DOHH2 (cell line): ENCODE data around the gene RINL.

ENCODE experiments used
- H3F3A ChIP-seq: fragments of 200-600 bp; sonication (generic), shearing (Covaris generic); 2 replicates; pipeline ENCODE4 v1.6.0; 2016; ENCODE audit warnings: antibody characterized with exemption, mild to moderate bottlenecking; ENCODE audit not compliant: control insufficient read depth, insufficient read depth
- H3K27ac ChIP-seq: fragments of 200-600 bp; sonication (generic); 2 replicates; pipeline ENCODE4 v1.5.1; 2014; ENCODE audit warnings: low read depth, mild to moderate bottlenecking, low read length, moderate library complexity
- H3K27me3 ChIP-seq: fragments of 200-600 bp; sonication (generic); 2 replicates; pipeline ENCODE4 v1.6.1; 2014; ENCODE audit warnings: mild to moderate bottlenecking, low read length, mixed read lengths; ENCODE audit not compliant: control insufficient read depth
- H3K36me3 ChIP-seq: fragments of 200-600 bp; sonication (generic); 2 replicates; pipeline ENCODE4 v1.6.1; 2014; ENCODE audit warnings: mild to moderate bottlenecking, low read length, moderate library complexity, mixed read lengths; ENCODE audit not compliant: control insufficient read depth
- H3K4me1 ChIP-seq: fragments of 200-600 bp; sonication (generic); 2 replicates; pipeline ENCODE4 v1.6.1; 2014; ENCODE audit warnings: mild to moderate bottlenecking, low read length, mixed read lengths; ENCODE audit not compliant: control insufficient read depth
- H3K4me2 ChIP-seq: fragments of 200-600 bp; sonication (generic); 2 replicates; pipeline ENCODE4 v1.6.0; 2014; ENCODE audit warnings: mild to moderate bottlenecking, low read length, moderate library complexity
- H3K4me3 ChIP-seq: fragments of 200-600 bp; sonication (generic); 2 replicates; pipeline ENCODE4 v1.5.1; 2014; ENCODE audit warnings: mild to moderate bottlenecking, low read length, mixed read lengths
- H3K79me2 ChIP-seq: fragments of 200-600 bp; sonication (generic); 2 replicates; pipeline ENCODE4 v1.6.1; 2014; ENCODE audit warnings: mild to moderate bottlenecking, low read length, mixed read lengths; ENCODE audit not compliant: control insufficient read depth
- H3K9me2 ChIP-seq: fragments of 200-600 bp; sonication (generic); replicated peaks from 2 replicates; pipeline ENCODE4 v1.6.1; 2014; ENCODE audit warnings: mild to moderate bottlenecking, low read length, mixed read lengths; ENCODE audit not compliant: control insufficient read depth
- H3K9me3 ChIP-seq: fragments of 200-600 bp; sonication (generic); 2 replicates; pipeline ENCODE4 v1.6.1; 2014; ENCODE audit warnings: antibody characterized with exemption, low read length, mixed read lengths; ENCODE audit not compliant: control insufficient read depth, insufficient read depth
- H4K20me1 ChIP-seq: fragments of 200-600 bp; sonication (generic); 2 replicates; pipeline ENCODE4 v1.6.0; 2014; ENCODE audit warnings: low read depth, mild to moderate bottlenecking, antibody characterized with exemption, low read length, moderate library complexity; ENCODE audit not compliant: control insufficient read depth, insufficient read depth
- EZH2phosphoT487 ChIP-seq: fragments of 200-600 bp; sonication (generic); IDR thresholded peaks from 2 replicates; pipeline ENCODE4 v1.6.1; 2017; ENCODE audit warnings: borderline replicate concordance, mild to moderate bottlenecking, antibody characterized with exemption, low read length, moderate library complexity, mixed read lengths
- TF ChIP-seq, protein P1 (sequence below): fragments of 200-600 bp; sonication (generic); IDR thresholded peaks from one replicate; pipeline ENCODE4 v1.5.1; 2014; ENCODE audit warnings: antibody characterized with exemption, mild to moderate bottlenecking, low read depth, low read length; ENCODE audit not compliant: poor library complexity, severe bottlenecking

Gene RINL, protein sequence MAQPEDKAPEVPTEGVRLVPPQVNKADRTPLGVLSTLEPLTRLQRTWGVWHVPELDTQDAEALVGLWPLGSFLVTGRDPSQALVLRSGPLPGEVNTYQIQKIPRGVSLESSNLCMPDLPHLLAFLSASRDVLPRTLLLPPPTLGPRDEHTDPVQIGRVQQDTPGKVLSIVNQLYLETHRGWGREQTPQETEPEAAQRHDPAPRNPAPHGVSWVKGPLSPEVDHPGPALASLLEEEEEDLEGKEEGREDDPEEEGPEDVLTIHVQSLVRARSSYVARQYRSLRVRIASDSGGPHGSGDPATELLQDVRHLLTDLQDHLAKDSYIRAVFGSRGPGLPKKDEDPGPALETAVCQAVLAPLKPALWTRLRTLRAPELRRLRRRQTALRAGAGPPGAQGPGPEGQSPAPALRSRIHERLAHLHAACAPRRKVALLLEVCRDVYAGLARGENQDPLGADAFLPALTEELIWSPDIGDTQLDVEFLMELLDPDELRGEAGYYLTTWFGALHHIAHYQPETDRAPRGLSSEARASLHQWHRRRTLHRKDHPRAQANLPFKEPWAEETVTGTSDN

DNA sequence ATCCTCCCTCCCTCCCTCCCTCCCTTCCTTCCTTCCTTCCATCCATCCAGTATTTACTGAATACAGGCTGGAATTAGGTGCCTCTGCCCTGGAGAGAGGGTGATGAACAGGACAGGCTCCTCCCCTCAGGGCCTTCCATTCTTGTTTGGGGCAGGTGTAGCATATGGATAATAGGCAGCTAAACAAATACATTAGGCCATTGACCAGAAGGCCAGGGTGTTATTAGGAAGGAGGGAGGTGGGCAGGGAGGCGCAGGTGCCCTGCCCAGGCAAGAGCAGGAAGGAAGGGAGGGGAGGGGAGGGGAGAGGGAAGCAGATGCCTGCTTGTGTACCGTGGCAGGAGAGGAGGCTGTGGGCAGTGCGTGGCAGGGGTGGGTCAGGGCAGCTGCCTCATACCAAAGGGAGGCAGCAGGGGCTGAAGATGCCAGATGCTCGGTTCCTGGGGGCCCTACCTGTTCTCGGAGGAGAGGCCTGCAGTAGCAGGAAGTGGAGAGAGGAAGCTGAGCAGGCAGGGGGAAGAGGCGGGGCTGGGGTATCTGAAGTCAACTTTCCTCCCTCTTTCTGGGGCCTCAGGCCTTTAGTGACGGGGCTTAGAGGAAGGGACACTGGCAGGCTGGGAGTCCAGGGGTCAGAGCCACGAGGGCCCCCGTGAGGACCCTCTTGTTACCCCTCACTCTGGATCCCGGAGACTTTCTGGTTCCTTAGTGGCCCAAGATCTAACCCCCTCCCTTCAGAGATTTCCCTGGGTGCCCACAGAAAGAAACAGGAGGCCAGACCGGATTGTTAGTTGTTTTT lies at the start of gene RINL:
TSS of gene RINL (minus strand) at position 495 of the 794 bp plus-strand sequence. CDS start 1,533 bp downstream, outside the sequence.
- TF ChIP-seq, protein P1, sequence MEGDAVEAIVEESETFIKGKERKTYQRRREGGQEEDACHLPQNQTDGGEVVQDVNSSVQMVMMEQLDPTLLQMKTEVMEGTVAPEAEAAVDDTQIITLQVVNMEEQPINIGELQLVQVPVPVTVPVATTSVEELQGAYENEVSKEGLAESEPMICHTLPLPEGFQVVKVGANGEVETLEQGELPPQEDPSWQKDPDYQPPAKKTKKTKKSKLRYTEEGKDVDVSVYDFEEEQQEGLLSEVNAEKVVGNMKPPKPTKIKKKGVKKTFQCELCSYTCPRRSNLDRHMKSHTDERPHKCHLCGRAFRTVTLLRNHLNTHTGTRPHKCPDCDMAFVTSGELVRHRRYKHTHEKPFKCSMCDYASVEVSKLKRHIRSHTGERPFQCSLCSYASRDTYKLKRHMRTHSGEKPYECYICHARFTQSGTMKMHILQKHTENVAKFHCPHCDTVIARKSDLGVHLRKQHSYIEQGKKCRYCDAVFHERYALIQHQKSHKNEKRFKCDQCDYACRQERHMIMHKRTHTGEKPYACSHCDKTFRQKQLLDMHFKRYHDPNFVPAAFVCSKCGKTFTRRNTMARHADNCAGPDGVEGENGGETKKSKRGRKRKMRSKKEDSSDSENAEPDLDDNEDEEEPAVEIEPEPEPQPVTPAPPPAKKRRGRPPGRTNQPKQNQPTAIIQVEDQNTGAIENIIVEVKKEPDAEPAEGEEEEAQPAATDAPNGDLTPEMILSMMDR, result no peak
- no peak for TF ChIP-seq EZH2phosphoT487
- Histone ChIP-seq H3K27me3 (no peaks in the 10 kb centered on the region), H3K4me1 (peaks cover 27% of the 10 kb centered on the region), H3K9me2 (no peaks in the 10 kb centered on the region), H3K9me3 (no peaks in the 10 kb centered on the region), H3K4me3 (peak within 1 kb of the TSS; percentile 82), H3K4me2 (peak within 1 kb of the TSS; percentile 85), H3K36me3 (peaks cover 5% of the 10 kb centered on the region; the same call in 1 of the 2 replicates), H3K27ac (peak within 1 kb of the TSS; percentile 71), H4K20me1 (no peaks in the 10 kb centered on the region), H3K79me2 (peaks cover 11% of the 10 kb centered on the region), H3F3A (peaks cover 10% of the 10 kb centered on the region; the same call in 1 of the 2 replicates)

DNA sequence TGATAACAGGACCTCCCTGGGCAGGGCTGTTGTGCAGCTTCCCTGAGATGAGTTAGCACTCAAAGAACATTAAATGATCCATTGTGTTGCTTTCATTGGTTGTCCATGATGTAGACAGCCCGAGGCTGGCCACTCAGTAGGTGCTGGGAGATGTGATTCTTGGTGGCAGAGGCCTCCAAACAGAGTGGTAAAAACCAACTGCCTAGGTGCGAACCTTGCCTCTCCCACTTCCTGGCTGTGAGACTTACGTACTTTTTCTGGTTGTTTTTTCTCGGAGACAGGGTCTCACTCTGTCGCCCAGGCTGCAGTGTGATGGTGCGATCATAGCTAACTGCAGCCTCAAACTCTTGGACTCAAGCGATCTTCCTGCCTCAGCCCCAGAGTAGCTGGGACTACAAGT lies 46.3 kb upstream of the RINL start:
- Histone ChIP-seq H3K79me2 (peaks cover 23% of the 10 kb centered on the region), H3K4me2 (no peak overlapping the region), H3K9me3 (no peaks in the 10 kb centered on the region), H3F3A (no peaks in the 10 kb centered on the region), H3K27ac (no peak overlapping the region), H3K36me3 (peaks cover 29% of the 10 kb centered on the region), H4K20me1 (no peaks in the 10 kb centered on the region), H3K27me3 (no peaks in the 10 kb centered on the region), H3K9me2 (no peaks in the 10 kb centered on the region), H3K4me1 (peaks cover 5% of the 10 kb centered on the region), H3K4me3 (no peak overlapping the region)
- TF ChIP-seq, protein P1, result no peak
- no peak for TF ChIP-seq EZH2phosphoT487

DNA sequence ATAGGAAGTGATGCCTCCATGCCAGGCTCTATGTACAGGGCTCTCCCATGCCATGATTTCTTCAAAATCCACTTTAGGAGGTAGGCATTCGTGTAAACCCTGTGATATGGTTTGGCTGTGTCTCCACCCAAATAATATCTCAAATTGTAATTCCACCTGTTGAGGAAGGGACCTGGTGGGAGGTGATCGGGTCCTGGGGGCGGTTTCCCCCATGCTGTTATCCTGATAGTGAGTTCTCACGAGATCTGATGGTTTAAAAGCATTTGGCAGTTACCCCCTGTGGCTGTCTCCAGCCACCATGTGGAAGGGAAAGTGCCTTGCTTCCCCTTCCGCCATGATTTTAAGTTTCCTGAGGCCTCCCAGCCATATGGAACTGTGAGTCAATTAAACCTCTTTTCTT lies 44.4 kb upstream of the RINL start:
- Histone ChIP-seq H3K79me2 (peaks cover 4% of the 10 kb centered on the region; the same call in 1 of the 2 replicates), H3K9me3 (no peaks in the 10 kb centered on the region), H3K36me3 (peaks cover 27% of the 10 kb centered on the region), H3K9me2 (no peaks in the 10 kb centered on the region), H3F3A (no peaks in the 10 kb centered on the region), H3K4me3 (no peak overlapping the region), H3K4me2 (no peak overlapping the region), H3K27me3 (no peaks in the 10 kb centered on the region), H4K20me1 (no peaks in the 10 kb centered on the region), H3K4me1 (no peaks in the 10 kb centered on the region), H3K27ac (no peak overlapping the region)
- no peak for TF ChIP-seq EZH2phosphoT487
- TF ChIP-seq, protein P1, result no peak
